Stimulated activated CD4-positive, alpha-beta T cell treated with anti-CD3 and anti-CD28 coated beads, TNF-alpha, amount 100 ng/mL, for 24 hours (primary cell): ENCODE measurements around the gene GPR17.

Source experiments
- DNase-seq, 3 experiments: peaks; one replicate each; pipeline ENCODE4 v3.0.0-alpha.2; 2020; ENCODE audit warnings: low read depth in 3 of 3

Gene GPR17

DNA sequence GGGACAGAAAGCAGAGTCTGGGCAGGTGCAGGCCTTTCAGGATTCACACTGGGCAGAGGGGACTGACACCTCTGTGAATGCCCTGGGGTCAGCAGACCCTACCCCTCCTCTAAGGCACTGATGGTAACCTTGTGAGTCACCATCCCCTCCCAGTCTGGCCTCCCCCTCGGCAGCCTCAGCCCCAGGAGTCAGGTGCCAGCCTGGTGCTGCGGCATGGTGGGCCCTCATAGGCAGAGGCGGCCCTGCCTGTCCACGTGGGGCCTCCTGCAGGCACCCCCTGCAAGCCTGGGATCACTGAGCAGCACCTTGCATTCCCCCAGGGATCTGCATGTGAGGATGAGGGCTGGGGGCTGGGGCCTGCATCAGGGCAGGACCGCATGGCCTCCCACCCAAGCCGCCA lies 4.8 kb upstream of the GPR17 start:
- no peak for DNase-seq

GRCh38 chr2:127641846-127642507 lies 4.0 kb upstream of the GPR17 start:
- peak in 1 of 3 experiments; percentile 40 for DNase-seq

- DNase-seq = no peak
Observed at GRCh38 chr2:127642706-127643438, 3.1 kb upstream of the GPR17 start.

DNA sequence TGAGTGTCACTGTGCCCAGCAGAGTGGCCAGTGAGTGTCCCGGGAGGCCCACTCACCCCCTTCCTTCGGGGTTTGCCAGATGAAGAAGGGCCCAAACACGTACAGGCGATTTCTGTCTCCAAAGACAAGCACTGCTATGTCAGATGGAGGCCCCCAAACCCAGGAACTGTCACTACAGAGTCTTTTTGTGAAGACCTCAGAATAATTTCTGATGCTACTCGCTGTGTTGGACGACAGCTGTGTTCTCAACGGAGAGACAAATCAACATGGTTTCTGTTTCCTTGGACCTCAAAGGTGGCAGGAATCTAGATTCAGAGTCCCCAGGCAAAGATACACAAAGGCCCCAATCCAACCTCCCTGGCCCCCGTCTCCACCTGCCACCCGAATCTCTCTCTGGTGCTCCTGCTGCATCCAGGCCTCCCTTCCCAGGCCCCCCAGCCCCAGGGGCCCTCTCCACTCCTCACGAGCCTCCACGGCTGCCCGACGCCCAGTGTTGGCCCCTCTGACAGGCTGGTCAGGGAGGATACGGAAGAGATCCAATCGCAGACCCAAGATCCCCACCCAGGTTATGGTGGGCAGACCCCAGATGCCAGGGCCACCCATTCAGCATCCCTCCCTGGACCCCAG lies 2.4 kb upstream of the GPR17 start:
- no peak for DNase-seq

DNA sequence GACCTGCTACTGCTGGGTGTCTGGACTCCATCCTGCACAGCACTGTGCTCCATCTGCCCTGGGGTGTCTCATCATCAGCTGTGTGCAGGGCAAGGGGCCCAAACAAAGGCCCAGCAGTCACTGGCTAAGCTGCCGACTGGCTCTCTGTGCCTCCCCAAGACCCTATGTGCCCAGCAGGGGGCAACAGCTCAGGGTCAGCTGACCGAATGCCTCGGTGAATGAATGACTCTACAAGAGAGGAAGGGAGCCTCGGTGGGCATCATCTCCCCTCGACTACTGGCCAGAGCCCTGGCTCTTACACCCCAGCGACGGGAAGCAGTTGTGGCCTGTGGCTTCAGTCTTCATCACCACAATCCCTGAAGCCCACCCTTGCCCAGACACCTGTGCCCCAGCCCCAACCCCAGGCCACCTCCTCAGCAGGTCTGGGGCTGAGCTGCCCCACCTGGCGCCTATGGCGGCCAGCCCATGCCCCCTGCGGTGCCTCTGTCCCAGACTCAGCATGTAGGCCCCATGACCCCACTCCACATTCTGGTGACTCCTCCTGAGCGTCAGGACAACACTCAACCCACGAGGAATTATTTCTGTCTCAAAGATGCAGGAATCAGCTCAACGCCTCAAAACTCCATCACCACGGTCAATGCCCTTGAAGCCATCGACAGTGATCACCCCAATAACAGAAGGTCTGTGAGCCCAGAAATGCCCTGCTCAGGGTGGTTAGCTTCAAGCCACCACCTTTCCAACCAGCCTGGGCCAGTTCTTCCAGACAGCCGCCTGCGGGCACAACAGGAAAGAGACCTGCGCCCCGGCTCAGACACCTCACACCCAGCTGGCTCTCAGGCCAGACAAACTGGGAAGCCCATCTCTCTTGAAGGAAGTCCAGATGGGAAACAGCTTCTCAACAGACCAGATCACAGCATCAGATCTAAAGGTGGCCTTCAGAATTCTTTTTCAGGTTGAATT lies 1.6 kb upstream of the GPR17 start:
- no peak for DNase-seq

DNA sequence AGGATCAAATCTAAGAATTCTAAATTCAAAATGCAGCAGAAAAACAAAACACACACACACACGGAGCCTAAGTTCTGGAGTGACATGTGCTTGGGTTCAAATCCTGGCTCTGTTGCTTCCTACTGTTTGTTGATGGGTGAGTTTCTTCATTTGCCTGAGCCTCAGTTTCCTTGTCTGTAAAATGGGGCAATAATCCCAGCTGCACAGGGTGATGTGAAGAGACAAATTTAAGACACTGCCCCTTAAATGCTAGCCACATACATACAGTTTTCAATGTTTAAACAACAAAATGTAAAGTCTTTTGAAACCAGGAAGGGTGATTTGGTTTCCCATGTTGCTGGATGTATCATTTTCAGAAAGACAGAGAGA lies 943 bp upstream of the GPR17 start:
- no peak for DNase-seq

- DNase-seq = no peak
Observed at GRCh38 chr2:127646487-127647241, 711 bp downstream of the GPR17 start.

DNA sequence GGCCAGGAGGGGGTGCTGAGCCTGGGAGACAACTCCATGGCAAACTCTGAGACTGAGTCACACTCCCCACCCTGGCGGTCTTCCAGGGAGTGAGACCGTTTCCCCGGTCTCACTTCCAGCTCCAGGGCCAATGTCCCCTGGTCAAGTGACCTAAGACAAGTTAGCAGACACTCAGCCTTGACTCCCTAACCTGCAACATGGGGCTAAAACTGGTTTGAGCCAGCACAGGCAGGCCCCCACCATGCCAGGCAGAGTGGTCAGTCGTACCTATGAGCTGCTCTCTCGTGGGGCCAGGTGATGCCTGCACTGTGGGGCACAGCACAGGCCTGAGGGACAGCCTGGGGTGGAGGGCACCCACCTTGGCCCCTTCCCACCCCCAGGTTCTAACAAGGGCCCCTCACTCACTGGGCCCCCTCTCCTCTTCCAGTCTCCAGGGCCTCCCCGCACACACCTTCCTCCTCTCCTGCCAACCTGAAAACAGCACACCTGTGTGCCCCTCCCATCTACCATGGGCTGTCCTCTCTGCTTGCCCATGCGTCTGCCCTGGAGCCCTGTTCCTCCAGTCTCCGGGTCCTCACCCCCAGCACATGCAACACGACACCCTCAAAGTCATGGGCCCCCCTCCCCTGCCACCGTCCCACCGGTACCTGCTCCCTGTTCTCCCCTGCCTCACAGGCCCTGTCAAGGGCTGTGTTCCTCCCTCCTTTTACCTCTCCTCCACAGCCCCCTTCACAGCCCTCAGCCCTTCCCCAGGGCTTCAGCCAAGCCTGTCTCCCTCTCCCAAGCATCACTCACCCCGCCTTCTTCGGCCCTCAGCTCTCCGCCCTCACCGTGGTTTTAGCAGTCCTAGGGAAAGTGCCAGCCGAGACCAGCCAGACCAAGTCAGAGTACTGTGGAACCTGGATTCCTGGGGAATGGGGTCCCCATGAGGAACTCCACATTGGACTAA lies 1.6 kb downstream of the GPR17 start:
- DNase-seq = no peak

GRCh38 chr2:127648321-127648720 lies 2.4 kb downstream of the GPR17 start:
- DNase-seq = no peak

DNA sequence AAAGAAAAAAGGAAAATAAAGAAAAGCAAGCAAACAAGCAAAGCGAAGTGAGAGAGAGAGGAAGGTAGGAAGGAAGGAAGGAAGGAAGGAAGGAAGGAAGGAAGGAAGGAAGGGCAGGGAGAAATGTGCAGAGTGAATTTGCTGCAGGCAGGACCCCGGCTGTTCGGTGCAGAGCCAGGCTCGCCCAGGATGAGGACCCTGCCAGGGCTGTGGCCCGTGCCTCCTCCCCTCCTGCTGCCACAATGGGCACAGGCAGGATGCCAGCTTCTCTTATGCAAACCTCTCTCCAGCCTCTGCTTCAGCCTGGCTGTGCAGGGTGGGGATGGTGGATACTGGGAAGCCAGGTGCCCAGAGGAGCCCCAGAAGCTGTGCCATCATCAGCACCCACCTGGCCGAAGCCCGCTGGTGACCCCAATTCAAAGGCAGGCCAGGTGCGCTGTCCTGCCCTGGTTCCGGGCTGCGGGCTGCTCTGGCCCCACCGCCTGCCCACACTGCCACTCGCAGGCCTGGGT lies 3.2 kb downstream of the GPR17 start:
- DNase-seq = no peak

DNA sequence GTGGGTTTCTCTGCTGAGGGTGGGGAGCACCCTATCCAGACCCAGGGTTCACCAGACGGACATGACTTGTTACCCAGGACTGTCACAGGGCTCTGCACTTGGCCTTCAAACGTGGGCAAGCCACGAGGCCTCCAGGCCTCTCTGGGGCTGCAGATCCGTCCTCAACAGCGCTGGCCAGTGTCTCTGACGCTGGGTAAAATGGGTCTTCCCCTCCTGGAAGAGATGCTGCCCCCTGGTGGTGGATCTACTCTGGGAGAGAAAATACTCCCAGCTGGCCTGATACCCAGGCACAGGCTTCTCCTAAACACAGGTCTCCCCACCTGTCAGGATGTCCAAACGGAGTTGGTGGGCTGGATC lies 3.7 kb downstream of the GPR17 start:
- DNase-seq = peak; percentile 76 to 85 (median 78)

GRCh38 chr2:127650041-127650784 lies 4.3 kb downstream of the GPR17 start:
- DNase-seq = no peak

DNA sequence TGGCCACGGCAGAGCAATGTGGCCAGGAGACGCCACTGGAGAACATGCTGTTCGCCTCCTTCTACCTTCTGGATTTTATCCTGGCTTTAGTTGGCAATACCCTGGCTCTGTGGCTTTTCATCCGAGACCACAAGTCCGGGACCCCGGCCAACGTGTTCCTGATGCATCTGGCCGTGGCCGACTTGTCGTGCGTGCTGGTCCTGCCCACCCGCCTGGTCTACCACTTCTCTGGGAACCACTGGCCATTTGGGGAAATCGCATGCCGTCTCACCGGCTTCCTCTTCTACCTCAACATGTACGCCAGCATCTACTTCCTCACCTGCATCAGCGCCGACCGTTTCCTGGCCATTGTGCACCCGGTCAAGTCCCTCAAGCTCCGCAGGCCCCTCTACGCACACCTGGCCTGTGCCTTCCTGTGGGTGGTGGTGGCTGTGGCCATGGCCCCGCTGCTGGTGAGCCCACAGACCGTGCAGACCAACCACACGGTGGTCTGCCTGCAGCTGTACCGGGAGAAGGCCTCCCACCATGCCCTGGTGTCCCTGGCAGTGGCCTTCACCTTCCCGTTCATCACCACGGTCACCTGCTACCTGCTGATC lies 4.9 kb downstream of the GPR17 start:
- DNase-seq = no peak

DNA sequence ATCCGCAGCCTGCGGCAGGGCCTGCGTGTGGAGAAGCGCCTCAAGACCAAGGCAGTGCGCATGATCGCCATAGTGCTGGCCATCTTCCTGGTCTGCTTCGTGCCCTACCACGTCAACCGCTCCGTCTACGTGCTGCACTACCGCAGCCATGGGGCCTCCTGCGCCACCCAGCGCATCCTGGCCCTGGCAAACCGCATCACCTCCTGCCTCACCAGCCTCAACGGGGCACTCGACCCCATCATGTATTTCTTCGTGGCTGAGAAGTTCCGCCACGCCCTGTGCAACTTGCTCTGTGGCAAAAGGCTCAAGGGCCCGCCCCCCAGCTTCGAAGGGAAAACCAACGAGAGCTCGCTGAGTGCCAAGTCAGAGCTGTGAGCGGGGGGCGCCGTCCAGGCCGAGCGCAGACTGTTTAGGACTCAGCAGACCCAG lies 5.4 kb downstream of the GPR17 start:
- DNase-seq = no peak

DNA sequence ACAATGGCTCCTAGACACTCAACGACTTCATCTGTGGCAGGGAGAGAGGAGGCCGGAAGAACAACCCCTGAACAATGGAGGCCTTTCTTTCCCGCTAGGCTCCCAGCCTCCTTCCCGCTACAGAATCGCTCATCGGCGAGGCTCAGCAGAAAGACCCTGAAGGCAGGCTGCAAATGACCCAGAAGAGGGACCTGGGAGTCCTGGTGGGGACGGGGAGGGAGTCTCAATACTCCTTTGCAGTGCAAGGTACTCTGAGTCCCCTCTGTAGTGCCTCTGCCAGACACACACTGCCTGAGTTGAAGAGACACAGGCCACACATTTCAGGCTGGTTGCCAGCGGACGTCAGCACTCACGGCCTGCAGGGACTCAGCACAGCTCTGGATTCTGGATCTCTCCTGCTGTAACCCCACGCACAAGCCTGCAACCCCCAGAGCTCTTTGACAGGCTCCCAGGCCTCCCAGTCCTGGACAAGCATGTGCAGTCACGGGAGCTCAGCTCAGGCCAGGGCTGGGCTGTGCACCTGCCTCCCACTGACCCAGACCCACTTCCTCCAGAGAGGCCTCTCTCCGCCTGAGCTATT lies 6.1 kb downstream of the GPR17 start:
- no peak for DNase-seq

DNA sequence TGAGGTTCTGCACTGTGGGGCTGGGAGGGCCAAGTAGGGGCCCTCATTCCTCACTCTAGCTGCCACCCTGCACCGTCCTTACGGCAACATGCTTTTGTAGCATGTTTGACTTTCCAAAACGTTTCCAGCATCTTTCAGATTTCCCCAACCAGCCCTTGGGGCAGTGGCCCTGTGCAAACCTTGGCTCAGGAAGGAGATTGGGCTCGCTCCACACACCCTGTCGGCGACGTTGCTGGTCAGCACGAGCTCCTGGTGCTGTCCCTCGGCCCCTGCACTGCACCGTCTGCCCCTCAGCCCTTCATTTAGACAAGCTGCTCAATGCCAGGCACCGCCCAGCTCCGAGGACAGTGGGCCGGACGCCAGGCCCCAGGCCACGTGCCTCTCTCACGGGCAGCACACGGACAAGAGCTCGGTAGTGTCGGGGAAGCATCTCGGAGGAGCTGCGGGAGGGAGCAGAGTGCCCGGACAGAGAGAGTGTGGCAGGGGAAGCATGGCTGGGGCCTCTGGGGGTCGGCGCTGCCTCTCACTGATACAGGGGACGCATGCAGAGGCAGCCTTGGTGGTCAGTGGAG lies 6.9 kb downstream of the GPR17 start:
- no peak for DNase-seq

- no peak for DNase-seq
Observed at GRCh38 chr2:127653421-127654083, 7.6 kb downstream of the GPR17 start.
